GM12878 (cell line): ENCODE measurements around the gene SLC4A5. TPM values are rescaled to one million over a fixed set of nuclear protein-coding genes. Genes with fewer than 3 reads are reported as not detected.

Experiments
- ASH2L ChIP-seq: fragments of 300-600, 200-600 bp; sonication (generic); IDR thresholded peaks from 2 replicates; pipeline ENCODE4 v1.6.1; 2017; ENCODE audit warnings: low read depth, mild to moderate bottlenecking, borderline replicate concordance
- ATF7 ChIP-seq: fragments of 450-650 bp; IDR thresholded peaks from 2 replicates; pipeline ENCODE4 v1.6.1; 2016; ENCODE audit warnings: low read depth, mild to moderate bottlenecking
- BACH1 ChIP-seq: fragments of 450-650 bp; IDR thresholded peaks from 2 replicates; pipeline ENCODE4 v1.6.1; 2017; ENCODE audit warnings: mild to moderate bottlenecking, borderline replicate concordance
- BHLHE40 ChIP-seq, 2 experiments: fragments of 450-650 bp in 1 of 2; IDR thresholded peaks; 2 replicates each; pipeline ENCODE4 v1.6.1; 2011 to 2017; ENCODE audit warnings: low read depth in 2 of 2, borderline replicate concordance in 1 of 2, improper control_type of control experiment in 1 of 2, low read length in 1 of 2, mild to moderate bottlenecking in 1 of 2
- BMI1 ChIP-seq: fragments of 450-650 bp; IDR thresholded peaks from 2 replicates; pipeline ENCODE4 v1.6.1; 2016; ENCODE audit warnings: mild to moderate bottlenecking, moderate library complexity, borderline replicate concordance
- BRCA1 ChIP-seq: IDR thresholded peaks from 2 replicates; pipeline ENCODE4 v1.6.1; 2011; ENCODE audit warnings: low read depth, low read length, improper control_type of control experiment
- CHD1 ChIP-seq: IDR thresholded peaks from 2 replicates; pipeline ENCODE4 v1.6.1; 2012; ENCODE audit warnings: low read depth, low read length, improper control_type of control experiment
- CHD4 ChIP-seq: fragments of 200-600 bp; sonication (generic); IDR thresholded peaks from 2 replicates; pipeline ENCODE4 v1.6.1; 2016; ENCODE audit warnings: mild to moderate bottlenecking
- ETV6 ChIP-seq, 2 experiments: fragments of 450-650 bp in 1 of 2; IDR thresholded peaks in 1 of 2; conservative IDR thresholded peaks in 1 of 2; 2 replicates each; pipeline ENCODE4 v1.6.1; 2014; ENCODE audit warnings: antibody characterized with exemption in 1 of 2, borderline replicate concordance in 1 of 2, low read depth in 1 of 2, mild to moderate bottlenecking in 1 of 2, moderate library complexity in 1 of 2
- HDAC2 ChIP-seq: fragments of 200-600 bp; sonication (generic); IDR thresholded peaks from 2 replicates; pipeline ENCODE4 v1.6.1; 2017
- HDAC6 ChIP-seq: fragments of 200-600 bp; sonication (generic); IDR thresholded peaks from one replicate; pipeline ENCODE4 v1.8.0; 2017; ENCODE audit warnings: antibody characterized with exemption; ENCODE audit not compliant: unreplicated experiment
- MEF2A ChIP-seq: IDR thresholded peaks from 2 replicates; pipeline ENCODE4 v1.6.1; 2011; ENCODE audit warnings: low read depth, mild to moderate bottlenecking, low read length, moderate library complexity; ENCODE audit not compliant: insufficient read depth
- NFYA ChIP-seq: IDR thresholded peaks from 2 replicates; pipeline ENCODE4 v1.6.1; 2011; ENCODE audit warnings: low read depth, mild to moderate bottlenecking, low read length, improper control_type of control experiment, borderline replicate concordance
- NFYB ChIP-seq: IDR thresholded peaks from 2 replicates; pipeline ENCODE4 v1.6.1; 2011; ENCODE audit warnings: low read depth, mild to moderate bottlenecking, low read length, improper control_type of control experiment, moderate library complexity; ENCODE audit not compliant: insufficient read depth
- NR2C2 ChIP-seq: IDR thresholded peaks from 2 replicates; pipeline ENCODE4 v1.6.1; 2011; ENCODE audit warnings: borderline replicate concordance, low read depth; ENCODE audit not compliant: control insufficient read depth, insufficient read length
- RB1 ChIP-seq: fragments of 450-650 bp; formaldehyde crosslinking; IDR thresholded peaks from 2 replicates; pipeline ENCODE4 v1.6.1; 2017; ENCODE audit warnings: mild to moderate bottlenecking, borderline replicate concordance
- SRF ChIP-seq, 2 experiments: IDR thresholded peaks; 2 replicates each; pipeline ENCODE4 v1.6.1; 2011; ENCODE audit warnings: low read depth in 2 of 2, low read length in 2 of 2, mild to moderate bottlenecking in 1 of 2, moderate library complexity in 1 of 2
- SUPT20H ChIP-seq: IDR thresholded peaks from 2 replicates; pipeline ENCODE4 v1.6.1; 2011; ENCODE audit warnings: low read depth, mild to moderate bottlenecking, low read length, moderate library complexity, borderline replicate concordance; ENCODE audit not compliant: control insufficient read depth
- TCF3 ChIP-seq: IDR thresholded peaks from 2 replicates; pipeline ENCODE4 v1.6.1; 2012; ENCODE audit warnings: low read depth, mild to moderate bottlenecking, low read length, borderline replicate concordance; ENCODE audit not compliant: insufficient read depth
- ZNF274 ChIP-seq: IDR thresholded peaks from one replicate; pipeline ENCODE4 v1.8.0; 2011; ENCODE audit not compliant: insufficient read length, insufficient read depth
- ZNF384 ChIP-seq: IDR thresholded peaks from 2 replicates; pipeline ENCODE4 v1.6.1; 2012; ENCODE audit warnings: low read depth, mild to moderate bottlenecking, low read length, improper control_type of control experiment, borderline replicate concordance
- ZNF622 ChIP-seq: fragments of 450-650 bp; IDR thresholded peaks from 2 replicates; pipeline ENCODE4 v1.6.1; 2017; ENCODE audit warnings: mild to moderate bottlenecking, inconsistent platforms
- ZSCAN29 ChIP-seq: fragments of 450-650 bp; IDR thresholded peaks from 2 replicates; pipeline ENCODE4 v1.6.1; 2017; ENCODE audit warnings: mild to moderate bottlenecking, moderate library complexity
- polyA plus RNA-seq, 11 experiments: library from polyadenylated mRNA; depleted of rRNA in 4 of 11; unstranded in 6 of 11; stranded (reverse) in 5 of 11; fragments of >200 nt; fragmentation: Nextera tagmentation in 4 of 11; fragmentation: Illumina TruSeq in 1 of 11; extraction: Ambion mirVana in 4 of 11; extraction: Trizol in 1 of 11; gene quantifications; 1 replicate in 1 of 11; 2 replicates in 10 of 11; pipeline versions ENCODE4 v1.2.1 to v1.2.3, GENCODE V29; 2011 to 2016; ENCODE audit warnings: inconsistent platforms in 2 of 11, missing spikeins in 2 of 11, low read depth in 1 of 11
- total RNA-seq, 4 experiments: library from RNA; depleted of rRNA in 3 of 4; stranded (reverse); fragments of >200 nt in 3 of 4; fragmentation: Illumina TruSeq in 1 of 4; extraction: Trizol in 1 of 4; gene quantifications; 2 replicates each; pipeline versions ENCODE4 v1.2.1 to v1.2.3, GENCODE V29; 2013 to 2021
- TF ChIP-seq, protein P1 (sequence below): fragments of 450-650 bp; formaldehyde crosslinking; IDR thresholded peaks from 2 replicates; pipeline ENCODE4 v1.4.0; 2020; ENCODE audit warnings: mild to moderate bottlenecking, moderate library complexity
- TF ChIP-seq, protein P2 (sequence below): IDR thresholded peaks from 2 replicates; pipeline ENCODE4 v1.6.1; 2011; ENCODE audit warnings: borderline replicate concordance, low read depth, mild to moderate bottlenecking, moderate library complexity, mixed read lengths, low read length; ENCODE audit not compliant: insufficient read depth; ENCODE audit errors: extremely low read length
- TF ChIP-seq, protein P3 (sequence below): IDR thresholded peaks from 2 replicates; pipeline ENCODE4 v1.6.1; 2012; ENCODE audit warnings: low read depth, low read length, improper control_type of control experiment

SLC4A5 gene
- total and polyA plus RNA-seq, 10 of the 15 experiments (the other 5 are each of a cell fraction or from before 2014, with no cell fraction given): 0.15 to 4.7 (median 1.6) TPM

DNA sequence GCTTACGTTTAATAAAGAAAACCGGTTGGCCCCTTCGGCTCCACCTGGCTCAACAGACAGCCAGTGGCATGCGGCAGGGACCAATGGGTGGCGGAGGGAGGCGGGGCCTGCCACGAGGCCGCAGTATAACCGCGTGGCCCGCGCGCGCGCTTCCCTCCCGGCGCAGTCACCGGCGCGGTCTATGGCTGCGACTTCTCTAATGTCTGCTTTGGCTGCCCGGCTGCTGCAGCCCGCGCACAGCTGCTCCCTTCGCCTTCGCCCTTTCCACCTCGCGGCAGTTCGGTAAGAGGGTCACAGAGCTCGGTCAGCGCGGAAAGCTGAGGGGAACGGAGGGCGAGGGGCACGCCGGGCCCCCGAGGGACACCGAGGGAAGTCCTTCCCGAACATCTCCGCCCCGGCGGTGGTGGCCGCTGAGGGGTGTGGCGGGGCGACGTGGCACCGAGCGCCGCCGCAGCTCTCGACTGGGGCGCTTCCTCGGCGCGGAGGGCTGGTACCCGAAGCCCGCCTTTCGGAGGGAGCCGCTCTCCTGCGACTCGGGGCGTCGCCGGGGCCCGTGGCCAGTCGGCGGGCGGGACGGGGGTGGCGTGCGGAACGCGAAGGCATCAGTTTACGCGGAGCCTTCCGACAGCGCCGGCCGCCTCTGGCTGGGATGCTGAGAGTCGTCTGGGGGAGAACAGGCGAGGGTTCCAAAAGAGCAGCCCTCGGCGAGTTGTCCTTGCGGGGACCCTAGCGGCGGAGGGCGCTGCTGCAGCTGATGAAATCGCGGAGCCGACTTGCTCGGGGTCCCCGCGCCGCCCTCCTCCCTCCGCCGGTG, 144.5 kb downstream of the SLC4A5 start, which contains the start of gene MTHFD2 (continued):
- TF ChIP-seq, protein P1, sequence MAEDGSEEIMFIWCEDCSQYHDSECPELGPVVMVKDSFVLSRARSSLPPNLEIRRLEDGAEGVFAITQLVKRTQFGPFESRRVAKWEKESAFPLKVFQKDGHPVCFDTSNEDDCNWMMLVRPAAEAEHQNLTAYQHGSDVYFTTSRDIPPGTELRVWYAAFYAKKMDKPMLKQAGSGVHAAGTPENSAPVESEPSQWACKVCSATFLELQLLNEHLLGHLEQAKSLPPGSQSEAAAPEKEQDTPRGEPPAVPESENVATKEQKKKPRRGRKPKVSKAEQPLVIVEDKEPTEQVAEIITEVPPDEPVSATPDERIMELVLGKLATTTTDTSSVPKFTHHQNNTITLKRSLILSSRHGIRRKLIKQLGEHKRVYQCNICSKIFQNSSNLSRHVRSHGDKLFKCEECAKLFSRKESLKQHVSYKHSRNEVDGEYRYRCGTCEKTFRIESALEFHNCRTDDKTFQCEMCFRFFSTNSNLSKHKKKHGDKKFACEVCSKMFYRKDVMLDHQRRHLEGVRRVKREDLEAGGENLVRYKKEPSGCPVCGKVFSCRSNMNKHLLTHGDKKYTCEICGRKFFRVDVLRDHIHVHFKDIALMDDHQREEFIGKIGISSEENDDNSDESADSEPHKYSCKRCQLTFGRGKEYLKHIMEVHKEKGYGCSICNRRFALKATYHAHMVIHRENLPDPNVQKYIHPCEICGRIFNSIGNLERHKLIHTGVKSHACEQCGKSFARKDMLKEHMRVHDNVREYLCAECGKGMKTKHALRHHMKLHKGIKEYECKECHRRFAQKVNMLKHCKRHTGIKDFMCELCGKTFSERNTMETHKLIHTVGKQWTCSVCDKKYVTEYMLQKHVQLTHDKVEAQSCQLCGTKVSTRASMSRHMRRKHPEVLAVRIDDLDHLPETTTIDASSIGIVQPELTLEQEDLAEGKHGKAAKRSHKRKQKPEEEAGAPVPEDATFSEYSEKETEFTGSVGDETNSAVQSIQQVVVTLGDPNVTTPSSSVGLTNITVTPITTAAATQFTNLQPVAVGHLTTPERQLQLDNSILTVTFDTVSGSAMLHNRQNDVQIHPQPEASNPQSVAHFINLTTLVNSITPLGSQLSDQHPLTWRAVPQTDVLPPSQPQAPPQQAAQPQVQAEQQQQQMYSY: no peak
- TF ChIP-seq NFYB: peak; percentile 96
- TF ChIP-seq CHD4: no peak
- no peak for TF ChIP-seq ZNF274
- TF ChIP-seq ZNF384: no peak; the same call in 1 of the 2 replicates
- TF ChIP-seq HDAC2: no peak
- 0 out of 2 replicates have a peak, but pooled peaks have one; percentile 7 for TF ChIP-seq MEF2A
- TF ChIP-seq, protein P2, sequence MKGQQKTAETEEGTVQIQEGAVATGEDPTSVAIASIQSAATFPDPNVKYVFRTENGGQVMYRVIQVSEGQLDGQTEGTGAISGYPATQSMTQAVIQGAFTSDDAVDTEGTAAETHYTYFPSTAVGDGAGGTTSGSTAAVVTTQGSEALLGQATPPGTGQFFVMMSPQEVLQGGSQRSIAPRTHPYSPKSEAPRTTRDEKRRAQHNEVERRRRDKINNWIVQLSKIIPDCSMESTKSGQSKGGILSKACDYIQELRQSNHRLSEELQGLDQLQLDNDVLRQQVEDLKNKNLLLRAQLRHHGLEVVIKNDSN: peak; percentile 45
- no peak for TF ChIP-seq ETV6 (conservative IDR thresholded peaks at IDR 0.05 in 1 of 2, IDR thresholded peaks at IDR 0.05 in 1 of 2; ENCODE audit: borderline replicate concordance in 1 of 2, low read depth in 1 of 2)
- peak; percentile 69 for TF ChIP-seq BACH1
- TF ChIP-seq BRCA1: 0 out of 2 replicates have a peak, but pooled peaks have one; percentile 30
- peak in 1 of 2 experiments; percentile 60; a peak in 2 of 4 replicates for TF ChIP-seq BHLHE40 (IDR thresholded peaks at IDR 0.05; ENCODE audit: borderline replicate concordance in 1 of 2, low read depth in 2 of 2, low read length in 1 of 2)
- no peak for TF ChIP-seq NR2C2
- no peak for TF ChIP-seq SUPT20H
- TF ChIP-seq ATF7: no peak; the same call in 1 of the 2 replicates
- TF ChIP-seq ZSCAN29: no peak
- peak; percentile 74; the same call in 1 of the 2 replicates for TF ChIP-seq RB1
- TF ChIP-seq BMI1: no peak
- TF ChIP-seq, protein P3, sequence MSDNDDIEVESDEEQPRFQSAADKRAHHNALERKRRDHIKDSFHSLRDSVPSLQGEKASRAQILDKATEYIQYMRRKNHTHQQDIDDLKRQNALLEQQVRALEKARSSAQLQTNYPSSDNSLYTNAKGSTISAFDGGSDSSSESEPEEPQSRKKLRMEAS: peak; percentile 98
- TF ChIP-seq ZNF622: no peak
- TF ChIP-seq TCF3: peak; percentile 87
- no peak for TF ChIP-seq CHD1
- peak; percentile 90 for TF ChIP-seq HDAC6
- TF ChIP-seq SRF (IDR thresholded peaks at IDR 0.05; ENCODE audit: low read depth in 2 of 2, low read length in 2 of 2): no peak
- peak; percentile 55 for TF ChIP-seq NFYA
- TF ChIP-seq ASH2L: no peak
